ENCODE results near the gene RGL3. TPM values are rescaled to one million over a fixed set of nuclear protein-coding genes. Genes with fewer than 3 reads are reported as not detected.

RGL3 gene
- total and polyA plus RNA-seq, 2 of the 4 experiments (the other 2 are of a cell fraction) = 0.18 to 0.62 TPM

DNA sequence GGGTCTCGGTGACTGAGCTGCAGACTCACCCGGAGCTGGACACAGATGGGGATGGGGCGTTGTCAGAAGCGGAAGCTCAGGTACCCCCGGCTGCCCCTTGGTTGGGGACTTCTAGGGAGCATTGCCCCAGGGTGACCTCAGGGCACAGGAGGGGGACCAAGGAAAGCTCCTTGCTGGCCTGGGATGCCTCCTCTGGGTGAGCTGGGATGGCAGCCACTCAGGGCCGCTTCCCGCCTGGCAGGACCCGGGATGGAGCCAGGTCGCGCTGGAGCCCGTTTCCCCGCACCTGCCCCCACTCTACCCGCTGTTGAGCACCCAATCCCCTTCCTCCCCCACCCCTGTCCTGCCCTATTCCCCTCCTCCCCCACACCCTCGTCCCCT lies 27.1 kb upstream of the RGL3 start:
- H3K36me3 ChIP-seq (ENCODE audit: control insufficient read depth, insufficient read depth, low read length) = peaks cover 64% of the 10 kb centered on the region
- H3K14ac ChIP-seq (replicated peaks; ENCODE audit: low read depth, low read length) = no peak overlapping the region
- H2AFZ ChIP-seq (replicated peaks; ENCODE audit: low read length, poor library complexity) = no peak overlapping the region
- peaks cover 4% of the 10 kb centered on the region; the same call in 1 of the 2 replicates for H4K20me1 ChIP-seq (ENCODE audit: insufficient read depth, low read length)
- H4K5ac ChIP-seq (ENCODE audit: low read depth, low read length) = no peak overlapping the region
- no peak overlapping the region for H3K56ac ChIP-seq (ENCODE audit: extremely low read depth, insufficient read depth, low read length)
- in situ Hi-C loops (cut with MboI; ENCODE audit: low sequenced_read_pairs) (no loop called here), dilution Hi-C loops (cut with HindIII; ENCODE audit: low sequenced_read_pairs, unreplicated experiment) (no loop called here), intact Hi-C loops (cut with micrococcal nuclease) (loop anchor here (1.0 kb wide), 1 partner anchor 153 kb away; no protein-coding TSS in a partner anchor)
- H2AK9ac ChIP-seq (replicated peaks; ENCODE audit: low read depth, low read length, poor library complexity) = no peak overlapping the region
- TF ChIP-seq CTCF (conservative IDR thresholded peaks at IDR 0.05; ENCODE audit: low read depth, low read length) (no peak), SMC3 (IDR thresholded peaks at IDR 0.05; ENCODE audit: low read depth, low read length) (no peak), RCOR1 (IDR thresholded peaks at IDR 0.05; ENCODE audit: insufficient replicate concordance, low read length) (no peak), CEBPB (IDR thresholded peaks at IDR 0.05; ENCODE audit: low read depth, low read length) (no peak), RFX5 (IDR thresholded peaks at IDR 0.05; ENCODE audit: low read depth, low read length) (no peak), MAZ (IDR thresholded peaks at IDR 0.05; ENCODE audit: borderline replicate concordance, low read depth, low read length) (no peak), MAFK (IDR thresholded peaks at IDR 0.05; ENCODE audit: low read depth, low read length) (no peak), FOS (IDR thresholded peaks at IDR 0.05; ENCODE audit: low read depth, low read length) (no peak), MXI1 (IDR thresholded peaks at IDR 0.05; ENCODE audit: borderline replicate concordance, low read depth, low read length) (no peak), ELK1 (IDR thresholded peaks at IDR 0.05; ENCODE audit: borderline replicate concordance, low read depth, low read length) (no peak), NFE2L2 (IDR thresholded peaks at IDR 0.05; ENCODE audit: low read depth, low read length) (no peak), POLR2A (IDR thresholded peaks at IDR 0.05; ENCODE audit: low read depth, low read length) (no peak), CHD1 (IDR thresholded peaks at IDR 0.05; ENCODE audit: low read depth, low read length) (no peak), RAD21 (IDR thresholded peaks at IDR 0.05; ENCODE audit: low read length) (no peak), BHLHE40 (IDR thresholded peaks at IDR 0.05; ENCODE audit: low read depth, low read length) (no peak)
- TF ChIP-seq, protein P1, sequence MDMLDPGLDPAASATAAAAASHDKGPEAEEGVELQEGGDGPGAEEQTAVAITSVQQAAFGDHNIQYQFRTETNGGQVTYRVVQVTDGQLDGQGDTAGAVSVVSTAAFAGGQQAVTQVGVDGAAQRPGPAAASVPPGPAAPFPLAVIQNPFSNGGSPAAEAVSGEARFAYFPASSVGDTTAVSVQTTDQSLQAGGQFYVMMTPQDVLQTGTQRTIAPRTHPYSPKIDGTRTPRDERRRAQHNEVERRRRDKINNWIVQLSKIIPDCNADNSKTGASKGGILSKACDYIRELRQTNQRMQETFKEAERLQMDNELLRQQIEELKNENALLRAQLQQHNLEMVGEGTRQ (IDR thresholded peaks at IDR 0.05; ENCODE audit: low read depth, low read length) = no peak
- 91% methylated on average over 8 of the region's 14 CpGs; no CpG with 5 or more reads in 1 of the 2 experiments for WGBS, 2 experiments (ENCODE audit: extremely low coverage in 2 of 2, insufficient read length in 1 of 2)
- no peaks in the 10 kb centered on the region for H3K27me3 ChIP-seq (ENCODE audit: control insufficient read depth, insufficient read depth, low read length)
- no peak overlapping the region for H3K4me2 ChIP-seq (ENCODE audit: low read depth, low read length)
- H2BK120ac ChIP-seq (ENCODE audit: low read depth, low read length) = no peak overlapping the region
- no peak overlapping the region for H4K8ac ChIP-seq (ENCODE audit: low read depth in 2 of 2, low read length in 2 of 2)
- H3K9ac ChIP-seq (ENCODE audit: low read depth, low read length) = no peak overlapping the region
- CTCF ChIA-PET = no interaction called here
- H3K79me1 ChIP-seq (ENCODE audit: low read depth in 1 of 2, low read length in 2 of 2) = peaks cover 0 to 20% of the 10 kb centered on the region in 2 experiments
- no peak overlapping the region for H3K27ac ChIP-seq (ENCODE audit: insufficient read depth, low read length)
- no peak overlapping the region for H3K4ac ChIP-seq (ENCODE audit: low read depth, low read length)
- no peak overlapping the region for H2BK5ac ChIP-seq (ENCODE audit: low read depth, low read length, poor library complexity, severe bottlenecking)
- H2BK20ac ChIP-seq (ENCODE audit: low read depth, low read length) = no peak overlapping the region
- H2AK5ac ChIP-seq (ENCODE audit: low read depth, low read length) = no peak overlapping the region
- BruUV-seq (replicated peaks) = no TSS peak
- H4K91ac ChIP-seq (ENCODE audit: insufficient read depth, low read depth, low read length) = no peak overlapping the region
- POLR2A ChIA-PET (ENCODE audit: unreplicated experiment) = interaction anchor here (0.6 kb wide), 1 partner anchor 91 kb away, joined by 3 read pairs; the partner anchor contains the start of gene PLPPR2
- DNase-seq (no peak), ATAC-seq (ENCODE audit: low read depth) (no peak)
- H2BK15ac ChIP-seq (ENCODE audit: low read depth, low read length) = no peak overlapping the region
- no peaks in the 10 kb centered on the region for H3K9me3 ChIP-seq (ENCODE audit: control insufficient read depth, insufficient read depth, low read length)
- H3K23ac ChIP-seq (ENCODE audit: low read depth, low read length) = no peak overlapping the region
- H3K4me3 ChIP-seq (ENCODE audit: insufficient read depth, low read depth, low read length) = no peak overlapping the region
- no peaks in the 10 kb centered on the region for H3K4me1 ChIP-seq (ENCODE audit: control insufficient read depth, insufficient read depth, low read length)
- no peak overlapping the region for H3K18ac ChIP-seq (ENCODE audit: low read depth, low read length)
- no peaks in the 10 kb centered on the region for H3K9me1 ChIP-seq (ENCODE audit: insufficient read depth, low read length)

Data from IMR-90 (cell line).